ENCODE data around the gene STK38. TPM values are rescaled to one million over a fixed set of nuclear protein-coding genes. Genes with fewer than 3 reads are reported as not detected.

The STK38 gene
- total and polyA plus RNA-seq, 9 of the 15 experiments (the other 6 are each of a cell fraction or from before 2014, with no cell fraction given), result 5.7 to 28.7 (median 19.5) TPM

GRCh38 chr6:36514554-36515456 is 32.5 kb downstream of the STK38 start (continued):
- TF ChIP-seq BRF2 (IDR thresholded peaks at IDR 0.05; ENCODE audit: borderline replicate concordance, insufficient read depth, insufficient read length) (no peak), ZNF395 (CRISPR knock-in tag; IDR thresholded peaks at IDR 0.05) (no peak), FOXP4 (CRISPR knock-in tag; IDR thresholded peaks at IDR 0.05; ENCODE audit: borderline replicate concordance) (no peak), SRF (CRISPR knock-in tag; IDR thresholded peaks at IDR 0.05) (no peak), ETS1 (conservative IDR thresholded peaks at IDR 0.05; ENCODE audit: control insufficient read depth, low read depth, low read length) (no peak), CEBPB (tag; IDR thresholded peaks at IDR 0.05) (no peak), IRF9 (tag; IDR thresholded peaks at IDR 0.05) (no peak)

Data from K562 (cell line).